GM21390 (cell line): ENCODE data around the gene OSBPL8.
"Not testable (repeated sequence)": the region's sequence is repeated elsewhere in the genome, so short reads cannot be mapped to it uniquely, and the experiment has no call there.

Source experiments
- ATAC-seq: cut with Tn5 transposase; IDR thresholded peaks from one replicate; pipeline ENCODE4 v1.9.1; 2021; ENCODE audit not compliant: unreplicated experiment

OSBPL8 gene

GRCh38 chr12:76531056-76531455, 28.5 kb downstream of the OSBPL8 start:
- ATAC-seq, result no peak

GRCh38 chr12:76530516-76530915, 29.1 kb downstream of the OSBPL8 start:
- ATAC-seq, result no peak

- ATAC-seq, result no peak
Measured at GRCh38 chr12:76529226-76529918, 30.2 kb downstream of the OSBPL8 start.

- ATAC-seq, result no peak
Measured at GRCh38 chr12:76523408-76523807, 36.2 kb downstream of the OSBPL8 start.

GRCh38 chr12:76520348-76520747, 39.2 kb downstream of the OSBPL8 start:
- ATAC-seq, result no peak

GRCh38 chr12:76519538-76519937, 40.0 kb downstream of the OSBPL8 start:
- no peak for ATAC-seq

GRCh38 chr12:76518699-76519098, 40.9 kb downstream of the OSBPL8 start:
- ATAC-seq, result no peak

- ATAC-seq, result no peak
Measured at GRCh38 chr12:76515271-76515670, 44.3 kb downstream of the OSBPL8 start.

- peak; percentile 89 for ATAC-seq
Measured at GRCh38 chr12:76511116-76511716, 48.4 kb downstream of the OSBPL8 start.

GRCh38 chr12:76508128-76508980, 51.2 kb downstream of the OSBPL8 start:
- no peak for ATAC-seq

GRCh38 chr12:76506149-76506548, 53.4 kb downstream of the OSBPL8 start:
- ATAC-seq, result no peak

- no peak for ATAC-seq
Measured at GRCh38 chr12:76505050-76505449, 54.5 kb downstream of the OSBPL8 start.

- ATAC-seq, result no peak
Measured at GRCh38 chr12:76504606-76505005, 55.0 kb downstream of the OSBPL8 start.

GRCh38 chr12:76503957-76504356, 55.6 kb downstream of the OSBPL8 start:
- no peak for ATAC-seq

GRCh38 chr12:76501390-76501789, 58.2 kb downstream of the OSBPL8 start:
- ATAC-seq, result no peak

- ATAC-seq, result not testable (repeated sequence)
Measured at GRCh38 chr12:76499136-76499535, 60.4 kb downstream of the OSBPL8 start.

- ATAC-seq, result no peak
Measured at GRCh38 chr12:76495556-76495955, 64.0 kb downstream of the OSBPL8 start.

- no peak for ATAC-seq
Measured at GRCh38 chr12:76491292-76491691, 68.3 kb downstream of the OSBPL8 start.

GRCh38 chr12:76490763-76491162, 68.8 kb downstream of the OSBPL8 start:
- ATAC-seq, result no peak

- no peak for ATAC-seq
Measured at GRCh38 chr12:76489737-76490136, 69.8 kb downstream of the OSBPL8 start.

GRCh38 chr12:76486011-76486410, 73.6 kb downstream of the OSBPL8 start:
- ATAC-seq, result no peak

- ATAC-seq, result no peak
Measured at GRCh38 chr12:76480796-76481195, 78.8 kb downstream of the OSBPL8 start.
